Measurements from ENCODE around the gene HNRNPF. TPM values are rescaled to one million over a fixed set of nuclear protein-coding genes. Genes with fewer than 3 reads are reported as not detected.
A peak's percentile ranks its signal among the peaks of the same experiment; 100 is the strongest.
"Not testable (repeated sequence)": the region's sequence is repeated elsewhere in the genome, so short reads cannot be mapped to it uniquely, and the experiment has no call there.

The HNRNPF gene
- total RNA-seq, 1 donor from 2014 or later, result 351 TPM

DNA sequence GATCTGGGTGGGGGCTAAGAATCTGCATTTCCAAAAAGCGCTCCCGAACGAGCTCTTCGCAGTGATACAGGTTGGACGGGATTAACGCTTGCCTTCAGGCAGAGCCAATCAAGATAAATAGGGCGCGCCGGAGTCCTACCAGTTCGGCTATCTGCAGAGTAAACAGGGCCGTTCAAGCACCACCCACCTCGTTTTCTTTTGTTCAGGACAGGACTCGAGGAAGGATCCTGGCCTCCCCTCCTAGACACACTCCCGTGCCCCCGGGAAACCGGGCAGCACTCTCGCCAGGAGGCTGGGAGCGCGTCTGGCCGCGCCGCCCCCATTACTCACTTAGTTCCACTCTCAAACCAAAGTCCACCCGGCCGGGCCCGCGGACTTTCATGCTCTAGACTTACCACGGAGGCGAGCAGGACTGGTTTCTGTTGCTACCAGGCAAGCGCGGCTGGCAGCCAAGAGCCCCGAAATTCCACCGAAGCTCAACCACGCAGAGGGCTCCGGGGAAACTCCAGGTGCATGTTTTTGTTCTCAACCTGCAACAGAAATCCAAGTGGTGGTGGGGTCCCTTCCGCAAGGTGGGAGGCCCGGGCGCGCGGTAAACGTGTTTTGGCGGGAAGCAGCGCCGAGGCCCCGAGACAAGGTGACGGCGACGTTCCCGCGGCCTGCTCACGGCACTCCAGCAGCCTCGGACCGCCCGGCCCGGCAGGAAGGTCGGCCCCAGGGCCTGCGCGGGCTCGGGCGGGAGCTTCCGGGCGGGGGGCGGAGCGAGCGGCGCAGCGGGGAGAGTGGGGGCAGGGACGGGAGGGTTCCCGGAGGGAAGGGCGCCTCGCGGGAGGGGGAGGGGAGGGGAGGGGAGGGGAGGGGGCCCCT, 12.7 kb downstream of the HNRNPF start:
- peak; percentile 53 for DNase-seq (ENCODE audit: low read depth)
- peaks cover 18% of the 10 kb centered on the region for H3K36me3 ChIP-seq (ENCODE audit: control insufficient read depth, insufficient read depth, low read length)
- TF ChIP-seq, protein P1, sequence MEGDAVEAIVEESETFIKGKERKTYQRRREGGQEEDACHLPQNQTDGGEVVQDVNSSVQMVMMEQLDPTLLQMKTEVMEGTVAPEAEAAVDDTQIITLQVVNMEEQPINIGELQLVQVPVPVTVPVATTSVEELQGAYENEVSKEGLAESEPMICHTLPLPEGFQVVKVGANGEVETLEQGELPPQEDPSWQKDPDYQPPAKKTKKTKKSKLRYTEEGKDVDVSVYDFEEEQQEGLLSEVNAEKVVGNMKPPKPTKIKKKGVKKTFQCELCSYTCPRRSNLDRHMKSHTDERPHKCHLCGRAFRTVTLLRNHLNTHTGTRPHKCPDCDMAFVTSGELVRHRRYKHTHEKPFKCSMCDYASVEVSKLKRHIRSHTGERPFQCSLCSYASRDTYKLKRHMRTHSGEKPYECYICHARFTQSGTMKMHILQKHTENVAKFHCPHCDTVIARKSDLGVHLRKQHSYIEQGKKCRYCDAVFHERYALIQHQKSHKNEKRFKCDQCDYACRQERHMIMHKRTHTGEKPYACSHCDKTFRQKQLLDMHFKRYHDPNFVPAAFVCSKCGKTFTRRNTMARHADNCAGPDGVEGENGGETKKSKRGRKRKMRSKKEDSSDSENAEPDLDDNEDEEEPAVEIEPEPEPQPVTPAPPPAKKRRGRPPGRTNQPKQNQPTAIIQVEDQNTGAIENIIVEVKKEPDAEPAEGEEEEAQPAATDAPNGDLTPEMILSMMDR (IDR thresholded peaks at IDR 0.05; ENCODE audit: insufficient read depth, low read length, severe bottlenecking), result no peak
- FAIRE-seq, result no peak
- no peaks in the 10 kb centered on the region for H3K27me3 ChIP-seq (ENCODE audit: control insufficient read depth, insufficient read depth, low read length)
- H3K4me3 ChIP-seq (ENCODE audit: low read depth, low read length), result peak overlapping the region; percentile 33

DNA sequence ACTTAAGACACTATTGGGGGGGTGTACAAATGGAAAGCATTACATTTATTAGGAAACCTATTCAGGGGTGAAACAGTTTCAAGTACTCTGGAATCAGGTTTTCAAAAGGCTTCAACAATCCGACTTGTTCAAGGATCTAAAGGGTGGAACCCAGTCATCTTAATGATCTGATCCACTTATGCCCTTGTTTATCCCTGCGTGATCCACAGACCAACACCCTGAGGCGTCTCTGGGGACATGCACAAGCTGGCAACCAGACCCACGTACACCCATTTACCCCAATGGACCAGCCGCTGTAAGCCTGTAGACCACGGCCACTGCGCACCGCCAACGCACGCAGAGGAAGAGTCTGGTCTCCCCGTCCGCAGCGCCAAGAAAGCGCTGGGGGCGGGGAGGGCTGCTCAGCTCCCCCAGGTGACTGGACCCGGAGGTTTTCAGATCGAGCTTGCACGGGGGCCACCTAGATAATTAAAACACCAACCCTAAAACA, 13.4 kb downstream of the HNRNPF start:
- TF ChIP-seq, protein P1 (IDR thresholded peaks at IDR 0.05; ENCODE audit: insufficient read depth, low read length, severe bottlenecking), result no peak
- Histone ChIP-seq H3K4me3 (ENCODE audit: low read depth, low read length) (peak overlapping the region; percentile 33), H3K27me3 (ENCODE audit: control insufficient read depth, insufficient read depth, low read length) (no peaks in the 10 kb centered on the region), H3K36me3 (ENCODE audit: control insufficient read depth, insufficient read depth, low read length) (peaks cover 19% of the 10 kb centered on the region)
- FAIRE-seq (no peak), DNase-seq (ENCODE audit: low read depth) (no peak)

DNA sequence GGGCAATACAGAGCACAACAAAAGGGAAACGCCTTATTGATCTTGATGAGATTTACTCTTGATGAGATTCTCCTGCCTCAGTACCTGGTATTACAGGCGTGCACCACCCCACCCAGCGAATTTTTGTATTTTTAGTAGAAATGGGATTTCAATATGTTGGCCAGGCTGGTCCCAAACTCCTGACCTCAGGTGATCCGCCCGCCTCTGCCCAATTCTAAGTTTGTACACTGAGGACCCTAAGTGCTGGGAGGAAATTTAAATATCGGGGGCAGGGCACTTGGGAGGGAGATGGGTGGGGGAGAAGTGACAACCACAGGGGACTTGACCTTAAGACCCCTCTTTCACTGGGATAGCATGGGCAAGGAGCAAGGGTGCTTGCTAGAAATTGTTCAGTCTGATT, 14.1 kb downstream of the HNRNPF start:
- no peak for FAIRE-seq
- Histone ChIP-seq H3K27me3 (ENCODE audit: control insufficient read depth, insufficient read depth, low read length) (no peaks in the 10 kb centered on the region), H3K4me3 (ENCODE audit: low read depth, low read length) (no peak overlapping the region), H3K36me3 (ENCODE audit: control insufficient read depth, insufficient read depth, low read length) (peaks cover 26% of the 10 kb centered on the region)
- no peak for DNase-seq (ENCODE audit: low read depth)
- TF ChIP-seq, protein P1 (IDR thresholded peaks at IDR 0.05; ENCODE audit: insufficient read depth, low read length, severe bottlenecking), result no peak

DNA sequence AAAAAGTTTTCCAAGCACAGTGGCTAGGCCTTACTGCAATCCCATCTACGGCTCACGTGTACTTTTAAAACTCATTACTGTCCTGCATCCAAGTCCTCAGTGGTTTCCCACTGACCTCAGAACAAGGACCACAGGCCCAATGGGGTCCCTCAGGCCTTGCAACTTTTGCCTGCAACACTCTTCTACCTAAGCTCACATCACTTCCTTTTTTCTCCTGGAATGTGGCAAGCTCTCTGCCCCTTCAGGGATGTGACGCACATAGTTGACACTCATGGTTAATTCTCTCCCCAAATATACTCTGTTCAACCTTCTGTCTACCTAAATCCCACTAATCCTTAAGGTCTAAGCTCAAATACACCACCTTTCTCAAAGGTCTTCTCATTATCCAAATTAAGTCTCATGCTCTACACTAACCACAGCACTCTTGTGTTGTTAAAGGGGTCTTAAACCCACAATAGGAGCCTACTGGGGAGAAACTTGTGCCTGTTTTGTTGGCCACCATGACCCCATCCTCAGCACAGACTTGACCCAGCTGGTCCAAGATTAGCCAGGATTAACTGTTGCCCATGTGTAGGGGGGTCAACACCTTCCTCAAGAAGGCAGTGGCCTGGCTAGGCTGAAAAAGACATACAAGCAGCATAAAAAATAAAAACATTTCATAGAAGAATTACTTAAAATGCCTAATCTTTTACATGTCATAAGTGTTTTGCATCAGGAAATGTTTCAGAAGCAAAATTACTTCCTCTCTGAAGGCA, 15.2 kb downstream of the HNRNPF start:
- Histone ChIP-seq H3K36me3 (ENCODE audit: control insufficient read depth, insufficient read depth, low read length) (peaks cover 24% of the 10 kb centered on the region), H3K27me3 (ENCODE audit: control insufficient read depth, insufficient read depth, low read length) (no peaks in the 10 kb centered on the region), H3K4me3 (ENCODE audit: low read depth, low read length) (no peak overlapping the region)
- TF ChIP-seq, protein P1 (IDR thresholded peaks at IDR 0.05; ENCODE audit: insufficient read depth, low read length, severe bottlenecking), result no peak
- FAIRE-seq (no peak), DNase-seq (ENCODE audit: low read depth) (no peak)

DNA sequence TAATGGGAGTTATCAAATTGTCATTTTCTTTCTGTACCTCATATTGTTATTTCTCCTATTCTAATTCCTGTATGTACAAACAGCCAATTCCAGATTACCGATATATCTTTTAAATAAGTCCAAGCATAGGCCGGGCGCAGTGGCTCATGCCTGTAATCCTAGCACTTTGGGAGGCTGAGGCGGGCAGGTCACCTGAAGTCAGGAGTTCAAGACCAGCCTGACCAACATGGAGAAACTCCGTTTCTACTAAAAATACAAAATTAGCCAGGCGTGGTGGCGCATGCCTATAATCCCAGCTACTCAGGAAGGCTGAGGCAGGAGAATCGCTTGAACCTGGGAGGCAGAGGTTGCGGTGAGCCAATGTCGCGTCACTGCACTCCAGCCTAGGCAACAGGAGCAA, 15.8 kb downstream of the HNRNPF start:
- not testable (repeated sequence) for H3K4me3 ChIP-seq (ENCODE audit: low read depth, low read length); H3K27me3 ChIP-seq (ENCODE audit: control insufficient read depth, insufficient read depth, low read length); DNase-seq (ENCODE audit: low read depth); FAIRE-seq
- peaks cover 26% of the 10 kb centered on the region for H3K36me3 ChIP-seq (ENCODE audit: control insufficient read depth, insufficient read depth, low read length)

DNA sequence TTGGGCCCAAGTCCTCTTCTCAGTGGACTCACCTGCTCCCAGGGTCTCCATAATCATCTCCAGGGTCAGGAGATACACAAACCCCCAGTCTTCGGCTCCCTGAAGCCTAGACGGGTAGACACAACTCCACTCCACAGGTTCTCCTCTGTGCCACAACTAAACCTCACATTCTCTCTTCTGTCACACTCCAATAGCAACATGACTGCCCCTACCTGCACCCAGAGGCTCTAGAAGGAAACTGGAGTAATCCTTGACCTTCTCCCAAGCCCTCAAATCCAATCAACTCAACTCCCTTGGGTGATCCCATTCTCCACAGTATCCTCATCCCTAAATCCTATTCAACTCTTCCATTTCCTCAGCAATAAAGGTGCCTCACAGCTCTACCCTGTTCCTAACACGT, 16.2 kb downstream of the HNRNPF start:
- no peak overlapping the region for H3K4me3 ChIP-seq (ENCODE audit: low read depth, low read length)
- H3K27me3 ChIP-seq (ENCODE audit: control insufficient read depth, insufficient read depth, low read length), result no peaks in the 10 kb centered on the region
- TF ChIP-seq, protein P1 (IDR thresholded peaks at IDR 0.05; ENCODE audit: insufficient read depth, low read length, severe bottlenecking), result no peak
- peaks cover 26% of the 10 kb centered on the region for H3K36me3 ChIP-seq (ENCODE audit: control insufficient read depth, insufficient read depth, low read length)
- FAIRE-seq, result no peak
- no peak for DNase-seq (ENCODE audit: low read depth)

Data from bronchial epithelial cell (primary cell).